Activated CD8-positive, alpha-beta memory T cell treated with anti-CD3 and anti-CD28 coated beads, Interleukin-2, amount 10 ng/mL, durations not matched to agents 7 days and 5 days (primary cell): Measurements from ENCODE around the gene COPS3. TPM values are rescaled to one million over a fixed set of nuclear protein-coding genes. Genes with fewer than 3 reads are reported as not detected.
A peak's percentile ranks its signal among the peaks of the same experiment; 100 is the strongest.

ENCODE experiments used
- ATAC-seq: fragments of 150-1000 bp; cut with Tn5 transposase; one replicate; pipeline ENCODE4 v1.10.0; 2021; ENCODE audit warnings: moderate library complexity
- CTCF ChIA-PET: fragments of 350-600 bp; sonication (Branson Sonifier 250); formaldehyde crosslinking; loops from one replicate; lab custom pipeline; 2021; ENCODE audit warnings: antibody characterized with exemption; lab: Charles Lee
- DNase-seq: peaks from one replicate; pipeline ENCODE4 v3.0.0-alpha.2; 2020
- H3K27ac Mint-ChIP-seq: one replicate; pipeline ENCODE4 v1.8.0; 2021; ENCODE audit warnings: mild to moderate bottlenecking, mixed read lengths
- H3K27me3 Mint-ChIP-seq: one replicate; pipeline ENCODE4 v1.8.0; 2021; ENCODE audit warnings: mixed read lengths
- H3K36me3 Mint-ChIP-seq: one replicate; pipeline ENCODE4 v1.8.0; 2021; ENCODE audit warnings: mild to moderate bottlenecking, mixed read lengths
- H3K4me1 Mint-ChIP-seq: one replicate; pipeline ENCODE4 v1.8.0; 2021; ENCODE audit warnings: mixed read lengths
- H3K4me3 Mint-ChIP-seq: one replicate; pipeline ENCODE4 v1.8.0; 2021; ENCODE audit warnings: mild to moderate bottlenecking, moderate library complexity, mixed read lengths
- H3K9me3 Mint-ChIP-seq: one replicate; pipeline ENCODE4 v1.8.0; 2022; ENCODE audit warnings: low read depth, mixed read lengths
- total RNA-seq, 2 experiments: library from RNA; stranded (reverse); gene quantifications; one replicate each; pipeline ENCODE4 v1.2.3, GENCODE V29; 2021

Gene COPS3
- total RNA-seq, 2 experiments from 2014 or later, result 93.9 to 125 TPM

DNA sequence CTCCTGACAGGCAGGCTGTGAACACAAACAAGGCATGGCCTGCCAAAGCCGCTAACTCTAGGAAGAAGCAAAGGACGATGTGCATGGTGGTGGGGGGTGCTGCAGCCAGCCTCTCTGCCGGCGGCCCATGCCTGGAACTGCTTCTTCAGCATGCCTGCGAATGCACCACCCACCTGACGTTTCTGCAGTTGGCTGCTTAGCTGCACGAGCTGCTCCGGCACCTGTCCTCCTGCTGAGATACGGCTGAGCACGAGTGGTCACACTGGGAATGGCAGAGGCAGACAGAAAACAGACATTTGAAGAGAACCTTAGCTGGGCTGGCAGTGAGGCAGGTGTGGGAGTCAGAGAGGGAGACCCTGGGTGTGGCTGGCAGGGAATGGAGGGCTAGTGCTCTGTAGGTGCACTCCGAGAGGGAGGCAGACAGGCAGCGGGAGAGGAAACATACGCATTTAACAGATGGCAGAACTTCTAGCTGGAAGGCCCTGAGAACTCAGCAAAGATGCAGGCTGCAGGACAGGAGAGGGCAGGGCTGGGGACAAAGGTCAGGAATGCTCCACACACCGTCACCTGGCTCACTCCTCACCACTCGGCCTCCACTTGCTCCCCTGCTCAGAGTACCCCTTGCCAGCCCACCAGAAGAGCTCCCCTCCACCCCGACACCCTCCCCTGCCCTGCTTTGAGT lies 49.3 kb downstream of the COPS3 start:
- Mint-ChIP-seq H3K27me3 (no peaks in the 10 kb centered on the region), H3K36me3 (peaks cover 10% of the 10 kb centered on the region), H3K4me1 (peaks cover 16% of the 10 kb centered on the region), H3K4me3 (no peak overlapping the region), H3K27ac (peak overlapping the region; percentile 1), H3K9me3 (no peaks in the 10 kb centered on the region)
- DNase-seq (no peak), ATAC-seq (no peak)
- CTCF ChIA-PET, result interaction anchor here (2.0 kb wide), 1 partner anchor 90 kb away, joined by 6 read pairs; no protein-coding TSS in a partner anchor

DNA sequence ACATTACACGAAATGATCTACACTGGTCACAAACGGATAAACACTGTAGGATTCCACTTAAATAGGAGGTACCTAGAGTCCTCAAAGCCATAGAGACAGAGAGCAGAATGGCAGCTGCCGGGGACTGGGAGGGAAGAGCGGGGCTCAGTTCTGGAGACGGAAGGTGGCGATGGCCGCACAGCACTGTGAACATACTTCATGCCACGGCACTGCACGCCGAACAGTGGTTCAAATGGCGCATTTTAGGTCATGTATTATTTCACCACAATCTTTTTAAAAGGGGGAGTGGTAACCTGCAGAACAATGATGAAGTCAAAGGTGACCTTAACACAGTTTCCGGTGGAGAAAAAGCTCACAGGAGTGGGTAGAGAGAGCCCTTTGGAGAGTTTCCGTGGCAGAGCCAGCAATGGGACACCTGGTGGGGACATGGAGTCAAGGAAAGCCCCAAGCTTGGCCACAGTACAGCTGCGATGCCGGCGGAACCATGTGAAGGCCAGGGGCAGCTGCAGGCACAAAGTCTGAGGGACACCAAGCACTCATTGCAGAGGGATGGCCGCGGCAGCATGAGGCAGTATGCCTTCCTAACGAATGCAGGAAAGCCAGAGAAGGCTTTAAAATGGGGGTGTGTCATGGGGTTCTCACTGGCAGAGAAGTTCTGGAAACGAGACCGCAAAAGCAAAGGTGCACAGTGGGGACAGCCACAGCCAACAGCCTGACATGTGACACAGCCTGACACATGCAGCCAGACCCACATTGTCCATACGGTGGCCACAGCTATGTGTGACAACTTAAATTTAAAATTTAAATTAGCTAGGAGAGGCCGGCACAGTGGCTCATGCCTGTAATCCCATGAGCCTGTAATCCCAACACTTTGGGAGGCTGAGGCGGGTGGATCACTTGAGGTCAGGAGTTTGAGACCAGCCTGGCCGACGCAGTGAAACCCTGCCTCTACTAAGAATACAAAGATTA lies 51.3 kb downstream of the COPS3 start:
- no peaks in the 10 kb centered on the region for H3K27me3 Mint-ChIP-seq
- no peak overlapping the region for H3K27ac Mint-ChIP-seq
- ATAC-seq (no peak), DNase-seq (no peak)
- peaks cover 21% of the 10 kb centered on the region for H3K36me3 Mint-ChIP-seq
- CTCF ChIA-PET, result interaction anchor here (0.9 to 2.0 kb wide), 3 partner anchors 11 to 88 kb away, joined by 3 to 6 read pairs (median 3); no protein-coding TSS in a partner anchor
- H3K9me3 Mint-ChIP-seq, result no peaks in the 10 kb centered on the region
- H3K4me3 Mint-ChIP-seq, result no peak overlapping the region
- peaks cover 2% of the 10 kb centered on the region for H3K4me1 Mint-ChIP-seq

DNA sequence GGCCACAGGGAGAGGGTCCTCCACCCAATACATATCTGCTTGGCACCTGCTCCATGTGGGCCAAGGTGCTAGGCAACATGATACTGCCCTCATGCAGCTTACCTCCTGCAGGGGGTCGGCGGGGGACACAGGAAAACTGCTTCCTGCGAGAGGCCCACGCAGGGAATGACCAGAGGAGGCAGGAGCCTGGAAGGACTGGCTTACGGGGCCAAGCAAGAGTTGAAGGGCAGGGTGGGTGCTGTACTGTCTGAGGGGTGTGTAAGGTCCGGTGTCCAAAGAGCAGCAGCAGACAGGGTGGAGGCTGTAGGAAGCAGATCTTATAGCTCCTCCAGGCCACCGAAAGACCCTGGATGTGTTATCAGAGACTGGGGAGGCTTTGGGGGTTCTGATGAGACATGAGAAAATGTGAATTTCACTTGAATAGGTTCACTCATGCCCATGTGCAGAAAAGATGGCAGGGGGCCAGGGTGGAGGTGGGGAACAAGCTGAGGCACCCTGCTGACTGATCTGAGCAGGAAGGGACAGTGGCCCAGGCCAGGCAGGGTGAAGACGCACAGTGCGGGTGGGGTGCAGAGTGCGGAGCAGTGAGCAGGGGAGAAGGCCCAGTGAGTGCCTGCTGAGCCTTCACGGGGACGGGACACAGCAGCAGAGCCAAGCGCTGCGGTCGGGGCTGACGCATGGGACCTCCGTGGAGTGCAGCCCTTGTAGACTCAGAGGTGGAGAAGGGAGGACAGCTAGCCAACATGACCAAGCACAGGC lies 52.3 kb downstream of the COPS3 start:
- ATAC-seq, result no peak

DNA sequence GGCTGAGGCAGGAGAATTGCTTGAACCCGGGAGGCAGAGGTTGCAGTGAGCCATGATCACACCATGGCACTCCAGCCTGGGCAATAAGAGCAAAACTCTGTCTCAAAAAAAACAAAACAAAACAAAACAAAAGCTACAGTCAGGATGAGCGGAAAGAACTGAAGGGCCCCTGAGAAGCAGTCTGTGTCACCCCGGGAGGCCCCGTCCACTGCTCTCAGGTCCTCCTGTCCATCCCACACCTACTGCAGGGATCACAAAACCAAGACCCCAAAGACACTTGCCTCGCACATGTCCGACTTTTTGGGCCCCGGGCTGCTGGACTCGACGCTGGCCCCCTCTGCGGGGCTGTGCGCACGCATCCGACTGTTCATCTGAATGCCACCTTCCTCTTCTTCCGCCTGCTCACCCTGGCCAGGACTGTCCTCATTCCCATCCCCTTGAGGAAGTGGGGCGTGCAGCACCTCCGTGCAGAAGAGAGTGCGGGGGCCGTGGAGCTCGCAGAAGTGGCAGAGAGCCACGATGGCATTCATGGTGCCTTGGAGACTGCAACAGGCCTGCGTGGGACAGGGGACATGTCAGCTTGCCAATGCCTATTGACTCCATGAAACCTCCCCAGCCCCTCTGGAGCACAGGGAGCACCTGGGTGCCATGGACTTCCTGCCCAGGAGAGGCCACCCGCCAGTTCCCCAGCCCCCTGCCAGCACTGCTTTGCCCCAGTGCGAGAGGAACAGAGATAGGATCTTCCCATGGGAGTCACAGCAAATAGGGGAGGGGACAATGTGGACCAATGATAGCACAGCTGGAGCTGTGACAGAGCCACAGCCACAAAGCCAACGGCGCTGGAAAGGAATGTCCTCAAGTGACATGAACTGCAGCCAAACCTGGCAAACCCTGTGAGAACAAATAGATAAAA lies 53.2 kb downstream of the COPS3 start:
- H3K27ac Mint-ChIP-seq, result no peak overlapping the region
- CTCF ChIA-PET, result no interaction called here
- no peaks in the 10 kb centered on the region for H3K4me1 Mint-ChIP-seq
- H3K9me3 Mint-ChIP-seq, result no peaks in the 10 kb centered on the region
- no peaks in the 10 kb centered on the region for H3K27me3 Mint-ChIP-seq
- no peak for DNase-seq
- H3K36me3 Mint-ChIP-seq, result peaks cover 24% of the 10 kb centered on the region
- no peak overlapping the region for H3K4me3 Mint-ChIP-seq
- peak; percentile 16 for ATAC-seq

More for the DNA sequence above, 52.3 kb downstream of the COPS3 start:
- Mint-ChIP-seq H3K27me3 (no peaks in the 10 kb centered on the region), H3K9me3 (no peaks in the 10 kb centered on the region), H3K4me3 (no peak overlapping the region), H3K4me1 (no peaks in the 10 kb centered on the region), H3K36me3 (peaks cover 24% of the 10 kb centered on the region), H3K27ac (no peak overlapping the region)
- CTCF ChIA-PET, result interaction anchor here (0.9 to 1.2 kb wide), 2 partner anchors 10 to 76 kb away, joined by 3 read pairs; no protein-coding TSS in a partner anchor
- DNase-seq, result no peak

DNA sequence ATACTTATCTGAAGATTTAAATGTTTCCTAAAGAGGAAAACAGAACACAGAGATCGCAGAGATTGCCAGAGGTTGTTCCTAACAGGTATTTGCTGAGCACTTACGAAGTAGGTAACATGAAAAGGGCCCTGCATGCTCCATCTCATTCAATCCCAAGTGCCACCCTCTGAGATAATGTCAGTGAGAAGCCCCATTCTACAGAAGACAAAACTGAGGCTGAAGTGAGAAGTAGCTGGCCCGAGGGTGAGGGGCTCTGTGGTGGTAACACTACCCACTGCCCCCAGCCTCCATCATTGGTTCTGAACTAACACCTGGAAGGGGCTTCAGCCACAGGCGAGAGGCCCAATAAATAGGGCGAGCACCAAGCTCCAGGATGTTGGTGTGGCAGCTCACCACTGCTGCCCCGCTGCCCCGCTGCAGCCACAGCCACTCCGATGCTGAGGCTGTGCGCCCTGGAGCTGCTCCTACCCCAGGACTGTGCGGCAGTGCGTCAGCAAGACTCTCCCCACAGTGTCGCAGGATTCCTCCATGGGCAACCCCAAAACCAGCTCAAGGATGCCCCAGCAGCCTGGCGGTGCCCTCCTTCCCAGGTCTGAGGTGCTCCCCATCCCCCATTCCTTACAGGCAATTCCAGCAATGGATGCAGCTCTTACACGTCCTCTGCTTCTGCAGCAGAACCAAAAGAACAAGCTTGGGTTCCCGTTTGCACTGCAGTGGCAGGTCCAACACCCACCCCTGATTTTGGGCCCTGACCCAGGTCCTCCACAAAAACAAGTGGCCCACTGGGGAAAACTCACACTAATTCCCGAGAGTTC lies 54.4 kb downstream of the COPS3 start:
- ATAC-seq (no peak), DNase-seq (no peak)
- no peak overlapping the region for H3K4me3 Mint-ChIP-seq
- H3K9me3 Mint-ChIP-seq, result no peaks in the 10 kb centered on the region
- H3K36me3 Mint-ChIP-seq, result peaks cover 28% of the 10 kb centered on the region
- H3K4me1 Mint-ChIP-seq, result no peaks in the 10 kb centered on the region
- H3K27ac Mint-ChIP-seq, result no peak overlapping the region
- no peaks in the 10 kb centered on the region for H3K27me3 Mint-ChIP-seq
- CTCF ChIA-PET, result interaction anchor here (1.2 kb wide), 1 partner anchor 9 kb away, joined by 4 read pairs; no protein-coding TSS in a partner anchor

DNA sequence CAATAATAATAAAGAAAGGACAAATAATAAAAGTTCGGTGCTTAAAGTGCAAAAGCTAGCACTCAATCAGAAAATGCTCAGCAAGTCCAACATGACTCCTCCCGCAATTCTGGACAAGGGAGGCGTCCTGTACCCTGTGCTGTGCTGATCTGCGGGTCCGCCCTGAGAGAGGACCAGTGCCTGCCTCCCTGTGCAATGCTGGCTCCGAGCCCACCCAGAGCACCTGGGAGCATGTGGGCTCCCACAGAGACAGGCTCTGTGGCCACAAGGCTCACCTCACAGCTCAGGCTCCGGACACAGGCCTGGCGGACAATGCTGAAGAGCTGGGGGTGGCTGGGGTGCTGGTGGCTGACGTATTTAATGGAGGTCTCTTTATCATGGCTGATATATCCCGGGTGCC lies 55.1 kb downstream of the COPS3 start:
- ATAC-seq (no peak), DNase-seq (no peak)
- H3K36me3 Mint-ChIP-seq, result peaks cover 31% of the 10 kb centered on the region
- no peaks in the 10 kb centered on the region for H3K27me3 Mint-ChIP-seq
- CTCF ChIA-PET, result interaction anchor here (1.2 kb wide), 1 partner anchor 10 kb away, joined by 4 read pairs; no protein-coding TSS in a partner anchor
- H3K27ac Mint-ChIP-seq, result no peak overlapping the region
- no peak overlapping the region for H3K4me3 Mint-ChIP-seq
- no peaks in the 10 kb centered on the region for H3K9me3 Mint-ChIP-seq
- H3K4me1 Mint-ChIP-seq, result no peaks in the 10 kb centered on the region

DNA sequence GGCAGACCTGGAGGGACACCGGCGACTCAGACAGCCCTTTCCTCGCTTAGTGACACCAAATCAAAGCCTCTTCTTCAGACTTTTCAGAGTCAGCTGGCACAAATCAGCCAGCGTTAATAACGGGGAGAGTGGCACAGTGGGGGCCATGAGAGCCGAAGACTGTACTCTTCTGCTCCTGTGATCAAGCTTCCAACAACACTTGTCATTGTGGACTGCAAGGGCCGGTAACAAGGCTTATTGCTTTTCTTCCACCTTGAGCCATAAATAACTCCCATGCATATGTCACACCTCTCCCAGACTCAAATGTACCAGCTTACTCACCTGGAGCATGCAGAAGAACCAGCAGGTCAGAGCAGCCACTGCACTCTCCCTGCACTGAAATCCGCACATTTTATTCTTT lies 56.9 kb downstream of the COPS3 start:
- CTCF ChIA-PET, result interaction anchor here (1.6 kb wide), 1 partner anchor 13 kb away, joined by 3 read pairs; the partner anchor contains the start of gene FLCN
- ATAC-seq (no peak), DNase-seq (no peak)
- H3K9me3 Mint-ChIP-seq, result no peaks in the 10 kb centered on the region
- H3K27me3 Mint-ChIP-seq, result no peaks in the 10 kb centered on the region
- no peak overlapping the region for H3K27ac Mint-ChIP-seq
- peaks cover 33% of the 10 kb centered on the region for H3K36me3 Mint-ChIP-seq
- no peaks in the 10 kb centered on the region for H3K4me1 Mint-ChIP-seq
- H3K4me3 Mint-ChIP-seq, result no peak overlapping the region

DNA sequence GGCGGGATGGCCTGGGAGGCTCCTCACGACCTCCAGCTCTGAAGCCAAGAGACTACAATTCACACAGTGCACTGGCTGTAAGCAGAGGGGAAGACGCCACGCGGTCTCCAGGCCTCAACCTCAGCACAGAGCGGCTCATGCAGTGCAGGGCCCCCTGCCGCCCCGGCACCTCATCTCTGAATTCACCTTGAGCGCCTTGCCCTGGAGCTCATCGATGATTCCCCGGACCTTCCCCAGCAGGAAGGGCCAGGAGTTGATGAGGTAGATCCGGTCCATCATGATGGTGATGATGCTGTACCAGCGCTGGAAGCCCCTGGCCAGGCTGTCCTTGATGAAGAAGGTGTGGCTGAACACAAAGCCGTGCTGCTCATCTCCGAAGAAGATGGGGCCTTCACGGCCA lies 57.3 kb downstream of the COPS3 start:
- no peak overlapping the region for H3K27ac Mint-ChIP-seq
- H3K36me3 Mint-ChIP-seq, result peaks cover 34% of the 10 kb centered on the region
- H3K4me3 Mint-ChIP-seq, result no peak overlapping the region
- H3K27me3 Mint-ChIP-seq, result no peaks in the 10 kb centered on the region
- ATAC-seq (no peak), DNase-seq (no peak)
- H3K9me3 Mint-ChIP-seq, result no peaks in the 10 kb centered on the region
- CTCF ChIA-PET, result interaction anchor here (1.6 kb wide), 1 partner anchor 13 kb away, joined by 3 read pairs; the partner anchor contains the start of gene FLCN
- no peaks in the 10 kb centered on the region for H3K4me1 Mint-ChIP-seq

DNA sequence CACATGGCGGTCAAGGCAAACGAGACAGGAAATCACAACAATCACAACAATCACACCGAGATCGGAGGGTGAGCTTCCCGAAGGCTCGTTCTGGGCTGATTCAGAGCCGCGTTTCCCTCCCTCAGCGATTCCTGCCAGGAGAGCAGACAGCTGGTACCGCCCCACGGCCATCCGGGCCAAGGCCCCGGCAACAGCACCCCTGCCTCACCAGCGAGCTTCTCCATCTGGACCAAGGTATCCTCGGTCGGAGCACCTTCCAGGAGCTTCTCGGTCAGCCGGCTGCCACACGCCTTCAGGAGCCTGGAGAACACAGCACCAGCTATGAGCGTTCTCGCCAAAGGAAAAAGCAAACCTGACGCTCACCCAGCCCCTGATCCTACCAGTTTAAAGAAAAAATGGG lies 59.7 kb downstream of the COPS3 start:
- peaks cover 32% of the 10 kb centered on the region for H3K36me3 Mint-ChIP-seq

DNA sequence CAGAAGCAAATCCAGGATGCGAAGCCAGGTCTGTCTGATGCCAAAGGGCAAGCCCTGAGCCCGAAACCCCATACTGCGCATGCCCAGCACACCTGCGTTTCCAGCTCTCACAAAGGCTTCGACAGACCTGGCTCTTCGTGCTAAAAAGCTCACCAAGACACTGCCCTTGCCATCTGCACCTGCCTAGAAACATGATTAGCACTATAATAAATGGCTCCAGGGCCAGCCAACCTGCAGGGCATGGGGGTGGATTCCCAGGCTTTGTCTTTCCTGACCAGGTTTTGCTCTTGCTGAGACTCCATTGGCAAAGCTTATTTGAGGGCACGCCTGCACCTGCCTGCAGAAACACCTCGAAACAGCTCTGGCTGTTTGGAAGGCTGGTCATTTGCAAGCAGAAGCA lies 60.5 kb downstream of the COPS3 start:
- H3K4me1 Mint-ChIP-seq, result no peaks in the 10 kb centered on the region
- ATAC-seq (no peak), DNase-seq (no peak)
- H3K27me3 Mint-ChIP-seq, result no peaks in the 10 kb centered on the region
- no peak overlapping the region for H3K4me3 Mint-ChIP-seq
- H3K36me3 Mint-ChIP-seq, result peaks cover 30% of the 10 kb centered on the region
- CTCF ChIA-PET, result no interaction called here
- H3K9me3 Mint-ChIP-seq, result no peaks in the 10 kb centered on the region
- no peak overlapping the region for H3K27ac Mint-ChIP-seq

More for the DNA sequence above, 59.7 kb downstream of the COPS3 start:
- no peak for DNase-seq
- Mint-ChIP-seq H3K27ac (no peak overlapping the region), H3K9me3 (no peaks in the 10 kb centered on the region), H3K27me3 (no peaks in the 10 kb centered on the region), H3K4me1 (no peaks in the 10 kb centered on the region), H3K4me3 (no peak overlapping the region)
- ATAC-seq, result no peak
- CTCF ChIA-PET, result no interaction called here

DNA sequence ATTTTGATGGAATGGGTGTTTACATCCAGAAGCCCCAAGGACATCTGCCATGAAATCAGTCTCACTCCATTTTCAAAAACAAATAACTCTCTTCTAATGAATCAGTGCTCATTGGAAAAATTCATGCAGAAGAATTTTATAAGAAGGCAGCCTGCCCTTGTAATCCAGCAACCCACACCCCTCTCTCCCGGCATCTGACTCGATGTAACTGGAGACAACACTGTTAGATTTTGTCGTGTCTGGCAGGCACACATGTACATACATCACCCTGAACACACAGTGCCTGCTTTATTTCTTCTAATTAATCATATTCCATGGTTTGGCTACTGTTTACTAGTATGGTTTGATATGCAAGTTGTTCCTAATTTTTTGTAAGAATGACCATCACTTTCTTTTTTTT lies 63.1 kb downstream of the COPS3 start:
- H3K36me3 Mint-ChIP-seq, result peaks cover 24% of the 10 kb centered on the region
- CTCF ChIA-PET, result no interaction called here
- H3K9me3 Mint-ChIP-seq, result no peaks in the 10 kb centered on the region
- H3K27ac Mint-ChIP-seq, result peak overlapping the region; percentile 14
- H3K4me1 Mint-ChIP-seq, result no peaks in the 10 kb centered on the region
- no peaks in the 10 kb centered on the region for H3K27me3 Mint-ChIP-seq
- DNase-seq (no peak), ATAC-seq (no peak)
- no peak overlapping the region for H3K4me3 Mint-ChIP-seq
